ENCODE data around the gene ADH7. TPM values are rescaled to one million over a fixed set of nuclear protein-coding genes. Genes with fewer than 3 reads are reported as not detected.

Gene ADH7
- polyA plus RNA-seq, 2 of the 4 experiments (the other 2 are of a cell fraction) = not detected

- H3K4me3 ChIP-seq = no peak overlapping the region
- ChIA-PET POLR2A (no interaction called here), CTCF (interaction anchor here (0.5 to 2.0 kb wide), 2 partner anchors 9 to 792 kb away, joined by 3 to 7 read pairs; no protein-coding TSS in a partner anchor)
- no peaks in the 10 kb centered on the region for H3K9me3 ChIP-seq
- ATAC-seq = no peak
- H3K4me2 ChIP-seq = no peak overlapping the region
- H3K4me1 ChIP-seq = no peaks in the 10 kb centered on the region
- peak in 1 of 2 experiments; percentile 15 for DNase-seq (ENCODE audit: low read depth in 1 of 2, low spot score in 1 of 2)
- no peak for FAIRE-seq
- TF ChIP-seq HOXA7 (CRISPR knock-in tag; IDR thresholded peaks at IDR 0.05) = no peak
- no peak for TF ChIP-seq POLR2A (IDR thresholded peaks at IDR 0.05; ENCODE audit: low read length)
- no peak for TF ChIP-seq NFE2L2 (conservative IDR thresholded peaks at IDR 0.05; ENCODE audit: low read length)
- TF ChIP-seq RAD21 (conservative IDR thresholded peaks at IDR 0.05 in 1 of 2, IDR thresholded peaks at IDR 0.05 in 1 of 2) = no peak
- no peak for TF ChIP-seq SMC3 (IDR thresholded peaks at IDR 0.05)
- no peak for TF ChIP-seq ESRRA (IDR thresholded peaks at IDR 0.05; ENCODE audit: borderline replicate concordance, low read length)
- no peak for TF ChIP-seq CTCF (IDR thresholded peaks at IDR 0.05)
- no peak for TF ChIP-seq CBX2 (IDR thresholded peaks at IDR 0.05; ENCODE audit: borderline replicate concordance, low read depth)
- no peak for TF ChIP-seq ZC3H11A (IDR thresholded peaks at IDR 0.05)
- TF ChIP-seq EHMT2 (IDR thresholded peaks at IDR 0.05; ENCODE audit: low read depth) = no peak
- TF ChIP-seq KDM1A (IDR thresholded peaks at IDR 0.05; ENCODE audit: low read depth) = no peak
- no peak for TF ChIP-seq HDAC2 (IDR thresholded peaks at IDR 0.05)
- TF ChIP-seq GATA3 (IDR thresholded peaks at IDR 0.05; ENCODE audit: borderline replicate concordance) = no peak
- no peak for TF ChIP-seq PBX3 (IDR thresholded peaks at IDR 0.05)
- no peak for TF ChIP-seq MAZ (IDR thresholded peaks at IDR 0.05; ENCODE audit: borderline replicate concordance, low read depth, low read length)
- no peak for TF ChIP-seq HEYL (CRISPR knock-in tag; IDR thresholded peaks at IDR 0.05)
- no peak overlapping the region for H3K27ac ChIP-seq
Observed at GRCh38 chr4:99414401-99414800, 20.7 kb downstream of the ADH7 start.

GRCh38 chr4:99413140-99413539, 22.0 kb downstream of the ADH7 start:
- 86% methylated on average over 4 of the region's 4 CpGs for WGBS (ENCODE audit: missing lambda C conversion rate)
- H3K4me2 ChIP-seq = no peak overlapping the region
- no peak overlapping the region for H3K27ac ChIP-seq
- no peaks in the 10 kb centered on the region for H3K4me1 ChIP-seq
- FAIRE-seq (no peak), DNase-seq (ENCODE audit: low read depth in 1 of 2, low spot score in 1 of 2) (no peak), ATAC-seq (no peak)
- no peak overlapping the region for H3K4me3 ChIP-seq
- ChIA-PET CTCF (no interaction called here), POLR2A (no interaction called here)
- no peak for TF ChIP-seq HOXA7 (CRISPR knock-in tag; IDR thresholded peaks at IDR 0.05)
- TF ChIP-seq HMGXB4 (CRISPR knock-in tag; IDR thresholded peaks at IDR 0.05; ENCODE audit: borderline replicate concordance) = no peak
- no peak for TF ChIP-seq POLR2A (IDR thresholded peaks at IDR 0.05; ENCODE audit: low read length)
- no peak for TF ChIP-seq MAFK (IDR thresholded peaks at IDR 0.05; ENCODE audit: partially characterized antibody)
- TF ChIP-seq GATA3 (IDR thresholded peaks at IDR 0.05; ENCODE audit: borderline replicate concordance) = no peak
- TF ChIP-seq, protein P1, sequence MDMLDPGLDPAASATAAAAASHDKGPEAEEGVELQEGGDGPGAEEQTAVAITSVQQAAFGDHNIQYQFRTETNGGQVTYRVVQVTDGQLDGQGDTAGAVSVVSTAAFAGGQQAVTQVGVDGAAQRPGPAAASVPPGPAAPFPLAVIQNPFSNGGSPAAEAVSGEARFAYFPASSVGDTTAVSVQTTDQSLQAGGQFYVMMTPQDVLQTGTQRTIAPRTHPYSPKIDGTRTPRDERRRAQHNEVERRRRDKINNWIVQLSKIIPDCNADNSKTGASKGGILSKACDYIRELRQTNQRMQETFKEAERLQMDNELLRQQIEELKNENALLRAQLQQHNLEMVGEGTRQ (IDR thresholded peaks at IDR 0.05) = no peak
- TF ChIP-seq TFCP2L1 (CRISPR knock-in tag; IDR thresholded peaks at IDR 0.05) = no peak
- TF ChIP-seq, protein P2, sequence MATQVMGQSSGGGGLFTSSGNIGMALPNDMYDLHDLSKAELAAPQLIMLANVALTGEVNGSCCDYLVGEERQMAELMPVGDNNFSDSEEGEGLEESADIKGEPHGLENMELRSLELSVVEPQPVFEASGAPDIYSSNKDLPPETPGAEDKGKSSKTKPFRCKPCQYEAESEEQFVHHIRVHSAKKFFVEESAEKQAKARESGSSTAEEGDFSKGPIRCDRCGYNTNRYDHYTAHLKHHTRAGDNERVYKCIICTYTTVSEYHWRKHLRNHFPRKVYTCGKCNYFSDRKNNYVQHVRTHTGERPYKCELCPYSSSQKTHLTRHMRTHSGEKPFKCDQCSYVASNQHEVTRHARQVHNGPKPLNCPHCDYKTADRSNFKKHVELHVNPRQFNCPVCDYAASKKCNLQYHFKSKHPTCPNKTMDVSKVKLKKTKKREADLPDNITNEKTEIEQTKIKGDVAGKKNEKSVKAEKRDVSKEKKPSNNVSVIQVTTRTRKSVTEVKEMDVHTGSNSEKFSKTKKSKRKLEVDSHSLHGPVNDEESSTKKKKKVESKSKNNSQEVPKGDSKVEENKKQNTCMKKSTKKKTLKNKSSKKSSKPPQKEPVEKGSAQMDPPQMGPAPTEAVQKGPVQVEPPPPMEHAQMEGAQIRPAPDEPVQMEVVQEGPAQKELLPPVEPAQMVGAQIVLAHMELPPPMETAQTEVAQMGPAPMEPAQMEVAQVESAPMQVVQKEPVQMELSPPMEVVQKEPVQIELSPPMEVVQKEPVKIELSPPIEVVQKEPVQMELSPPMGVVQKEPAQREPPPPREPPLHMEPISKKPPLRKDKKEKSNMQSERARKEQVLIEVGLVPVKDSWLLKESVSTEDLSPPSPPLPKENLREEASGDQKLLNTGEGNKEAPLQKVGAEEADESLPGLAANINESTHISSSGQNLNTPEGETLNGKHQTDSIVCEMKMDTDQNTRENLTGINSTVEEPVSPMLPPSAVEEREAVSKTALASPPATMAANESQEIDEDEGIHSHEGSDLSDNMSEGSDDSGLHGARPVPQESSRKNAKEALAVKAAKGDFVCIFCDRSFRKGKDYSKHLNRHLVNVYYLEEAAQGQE (IDR thresholded peaks at IDR 0.05) = no peak
- no peak for TF ChIP-seq ELK1 (IDR thresholded peaks at IDR 0.05; ENCODE audit: low read depth, low read length)
- TF ChIP-seq POLR2AphosphoS2 (conservative IDR thresholded peaks at IDR 0.05; ENCODE audit: low read length) = no peak
- no peak for TF ChIP-seq EP300 (IDR thresholded peaks at IDR 0.05)
- TF ChIP-seq ZC3H11A (IDR thresholded peaks at IDR 0.05) = no peak
- no peak for TF ChIP-seq FOXS1 (CRISPR knock-in tag; IDR thresholded peaks at IDR 0.05)
- TF ChIP-seq NFE2L2 (conservative IDR thresholded peaks at IDR 0.05; ENCODE audit: low read length) = no peak
- TF ChIP-seq CEBPB (IDR thresholded peaks at IDR 0.05) = no peak
- TF ChIP-seq RAD21 (conservative IDR thresholded peaks at IDR 0.05 in 1 of 2, IDR thresholded peaks at IDR 0.05 in 1 of 2) = no peak
- TF ChIP-seq MYC (IDR thresholded peaks at IDR 0.05; ENCODE audit: borderline replicate concordance, low read length) = no peak
- TF ChIP-seq RFX5 (IDR thresholded peaks at IDR 0.05) = no peak
- no peak for TF ChIP-seq CBX8 (IDR thresholded peaks at IDR 0.05)
- H3K9me3 ChIP-seq = no peaks in the 10 kb centered on the region

Data from A549 (cell line).